Lung (tissue), 12 donors: ENCODE results near the gene GLS2. TPM values are rescaled to one million over a fixed set of nuclear protein-coding genes. Genes with fewer than 3 reads are reported as not detected.
"Not testable (repeated sequence)": the region's sequence is repeated elsewhere in the genome, so short reads cannot be mapped to it uniquely, and the experiment has no call there.

Experiments
- ATAC-seq: fragments of 200-7000 bp; cut with Tn5 transposase; one replicate; pipeline ENCODE4 v1.9.1; 2020; ENCODE audit warnings: moderate number of reproducible peaks; ENCODE audit not compliant: insufficient read depth, low FRiP score
- DNase-seq, 3 donors: peaks; one replicate each; pipeline ENCODE4 v3.0.0-alpha.2; 2013 to 2017
- H3K27ac ChIP-seq, 2 donors: one replicate each; pipeline ENCODE4 v1.5.1; 2013; ENCODE audit warnings: mild to moderate bottlenecking in 2 of 2, moderate library complexity in 2 of 2, control low read depth in 1 of 2, inconsistent platforms in 1 of 2, low read depth in 1 of 2, low read length in 1 of 2
- H3K27me3 ChIP-seq, 3 donors: one replicate each; pipeline ENCODE4 v1.5.1; 2013; ENCODE audit warnings: low read length in 2 of 3; ENCODE audit not compliant: control insufficient read depth in 3 of 3, insufficient read depth in 3 of 3
- H3K36me3 ChIP-seq, 4 donors: one replicate each; pipeline ENCODE4 v1.5.1; 2013; ENCODE audit warnings: low read length in 4 of 4, mild to moderate bottlenecking in 1 of 4, moderate library complexity in 1 of 4; ENCODE audit not compliant: control insufficient read depth in 4 of 4, insufficient read depth in 4 of 4
- H3K4me1 ChIP-seq, 5 donors: one replicate each; pipeline ENCODE4 v1.5.1; 2013; ENCODE audit warnings: low read length in 5 of 5, mild to moderate bottlenecking in 2 of 5, moderate library complexity in 1 of 5; ENCODE audit not compliant: control insufficient read depth in 5 of 5, insufficient read depth in 5 of 5
- H3K4me3 ChIP-seq: one replicate; pipeline ENCODE4 v1.5.1; 2013; ENCODE audit warnings: mild to moderate bottlenecking, control low read depth, moderate library complexity
- H3K9ac ChIP-seq, 2 donors: one replicate each; pipeline ENCODE4 v1.5.1; 2013; ENCODE audit warnings: low read length in 2 of 2, control low read depth in 1 of 2; ENCODE audit not compliant: insufficient read depth in 1 of 2
- H3K9me3 ChIP-seq, 4 donors: one replicate each; pipeline ENCODE4 v1.5.1; 2013; ENCODE audit warnings: low read length in 3 of 4, mild to moderate bottlenecking in 1 of 4, moderate library complexity in 1 of 4; ENCODE audit not compliant: control insufficient read depth in 4 of 4, insufficient read depth in 3 of 4
- WGBS, 2 donors: extraction: QIAGEN DNeasy Blood & Tissue Kit; methylation state at CpG; one replicate each; pipeline ENCODE4 v1.1.7; 2013; 5-methylcytosine and 5-hydroxymethylcytosine counted together
- polyA plus RNA-seq, 2 donors: library from polyadenylated mRNA; stranded (reverse); fragments of 200-250 nt; gene quantifications; one replicate each; pipeline ENCODE4 v1.2.1, GENCODE V29; 2013
- total RNA-seq, 2 donors: library from RNA; depleted of rRNA in 1 of 2; stranded (reverse); fragments of >200 nt in 1 of 2; gene quantifications; one replicate each; pipeline ENCODE4 v1.2.1, GENCODE V29; 2014 to 2021
- TF ChIP-seq, protein P1 (sequence below): IDR thresholded peaks from 2 replicates; pipeline ENCODE4 v1.5.1; 2012; ENCODE audit warnings: mild to moderate bottlenecking; ENCODE audit errors: control extremely low read depth, extremely low read depth
- donor health status: control.
- donor health status: control.
- donor health status: Bipolar disorder and iron deficiency.
- donor health status: healthy.
- donor health status: DM: yes; HTN: yes; CAD: no.

The GLS2 gene
- total and polyA plus RNA-seq, 4 donors = 1.1 to 4.8 (median 3.6) TPM

GRCh38 chr12:56510786-56511185 lies 22.8 kb upstream of the GLS2 start:
- no peak overlapping the region for H3K27ac ChIP-seq
- H3K9me3 ChIP-seq = no peaks in the 10 kb centered on the region
- ATAC-seq (no peak), DNase-seq (no peak)
- no peaks in the 10 kb centered on the region for H3K27me3 ChIP-seq
- no peak overlapping the region for H3K4me3 ChIP-seq
- H3K4me1 ChIP-seq = no peaks in the 10 kb centered on the region
- TF ChIP-seq, protein P1, sequence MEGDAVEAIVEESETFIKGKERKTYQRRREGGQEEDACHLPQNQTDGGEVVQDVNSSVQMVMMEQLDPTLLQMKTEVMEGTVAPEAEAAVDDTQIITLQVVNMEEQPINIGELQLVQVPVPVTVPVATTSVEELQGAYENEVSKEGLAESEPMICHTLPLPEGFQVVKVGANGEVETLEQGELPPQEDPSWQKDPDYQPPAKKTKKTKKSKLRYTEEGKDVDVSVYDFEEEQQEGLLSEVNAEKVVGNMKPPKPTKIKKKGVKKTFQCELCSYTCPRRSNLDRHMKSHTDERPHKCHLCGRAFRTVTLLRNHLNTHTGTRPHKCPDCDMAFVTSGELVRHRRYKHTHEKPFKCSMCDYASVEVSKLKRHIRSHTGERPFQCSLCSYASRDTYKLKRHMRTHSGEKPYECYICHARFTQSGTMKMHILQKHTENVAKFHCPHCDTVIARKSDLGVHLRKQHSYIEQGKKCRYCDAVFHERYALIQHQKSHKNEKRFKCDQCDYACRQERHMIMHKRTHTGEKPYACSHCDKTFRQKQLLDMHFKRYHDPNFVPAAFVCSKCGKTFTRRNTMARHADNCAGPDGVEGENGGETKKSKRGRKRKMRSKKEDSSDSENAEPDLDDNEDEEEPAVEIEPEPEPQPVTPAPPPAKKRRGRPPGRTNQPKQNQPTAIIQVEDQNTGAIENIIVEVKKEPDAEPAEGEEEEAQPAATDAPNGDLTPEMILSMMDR = no peak
- H3K9ac ChIP-seq = no peak overlapping the region
- WGBS, 2 donors = 94 to 95% methylated on average over 16 of the region's 16 CpGs
- H3K36me3 ChIP-seq = no peaks in the 10 kb centered on the region

GRCh38 chr12:56499879-56500278 lies 11.9 kb upstream of the GLS2 start:
- not testable (repeated sequence) for H3K9ac ChIP-seq, DNase-seq

GRCh38 chr12:56499452-56499851 lies 11.5 kb upstream of the GLS2 start:
- not testable (repeated sequence) for H3K36me3 ChIP-seq, H3K9me3 ChIP-seq, H3K4me3 ChIP-seq, ATAC-seq, H3K27me3 ChIP-seq, DNase-seq, H3K4me1 ChIP-seq, H3K27ac ChIP-seq, H3K9ac ChIP-seq
- WGBS, 2 donors = 82 to 88% methylated on average over 9 of the region's 9 CpGs

More at GRCh38 chr12:56499879-56500278, 11.9 kb upstream of the GLS2 start:
- H3K4me1 ChIP-seq, H3K27me3 ChIP-seq, H3K36me3 ChIP-seq, H3K4me3 ChIP-seq, ATAC-seq, H3K9me3 ChIP-seq, H3K27ac ChIP-seq: not testable (repeated sequence)
- WGBS, 2 donors = 86 to 88% methylated on average over 13 of the region's 13 CpGs

DNA sequence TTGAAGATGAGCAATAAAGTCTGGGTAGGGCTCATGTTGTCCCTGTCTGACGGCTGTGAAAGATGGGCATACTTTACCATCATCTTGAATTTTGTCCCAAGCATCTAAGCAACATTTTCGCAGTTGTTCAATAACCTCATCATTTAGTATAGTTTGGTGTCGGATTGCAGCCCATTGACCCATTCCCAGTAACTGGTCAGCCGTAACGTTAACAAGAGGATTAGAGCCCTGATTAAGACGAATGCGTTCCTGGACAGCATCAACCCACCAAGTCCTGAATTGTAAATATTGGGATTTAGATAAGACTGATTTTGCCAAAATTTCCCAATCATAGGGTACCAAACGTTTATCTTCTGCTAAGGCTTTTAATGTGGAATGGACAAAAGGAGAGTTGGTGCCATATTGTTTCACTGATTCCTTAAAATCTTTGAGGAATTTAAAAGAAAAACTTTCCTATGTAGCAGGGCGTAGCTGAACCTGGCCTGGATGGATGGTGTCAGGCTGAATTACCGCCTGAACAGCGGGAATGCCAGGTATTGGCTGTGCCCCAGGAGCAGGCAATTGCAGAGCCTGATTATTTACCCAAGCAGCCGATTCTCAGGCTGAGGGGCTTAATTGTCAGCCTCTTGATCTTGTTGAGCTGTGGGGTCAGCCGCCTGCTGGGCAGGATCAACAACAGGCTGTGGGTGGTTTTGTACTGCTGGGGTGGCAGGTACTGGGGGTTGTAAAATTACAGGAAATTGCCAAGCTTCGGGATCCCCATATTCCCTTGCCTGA lies 10.4 kb upstream of the GLS2 start:
- WGBS, 2 donors = 76 to 77% methylated on average over 14 of the region's 14 CpGs
- DNase-seq, H3K4me1 ChIP-seq, ATAC-seq, H3K36me3 ChIP-seq, H3K27ac ChIP-seq, H3K9ac ChIP-seq, H3K9me3 ChIP-seq, H3K4me3 ChIP-seq, H3K27me3 ChIP-seq: not testable (repeated sequence)

- not testable (repeated sequence) for H3K9ac ChIP-seq, H3K36me3 ChIP-seq, H3K4me1 ChIP-seq, ATAC-seq, H3K4me3 ChIP-seq, H3K27me3 ChIP-seq, H3K27ac ChIP-seq, H3K9me3 ChIP-seq
- 2 to 16% methylated on average over 11 to 17 of the region's 17 CpGs for WGBS, 2 donors
- TF ChIP-seq, protein P1 = peak; percentile 4
- peak in 2 of 3 donors; percentile 42 to 55 for DNase-seq
Observed at GRCh38 chr12:56496704-56497103, 8.7 kb upstream of the GLS2 start.

DNA sequence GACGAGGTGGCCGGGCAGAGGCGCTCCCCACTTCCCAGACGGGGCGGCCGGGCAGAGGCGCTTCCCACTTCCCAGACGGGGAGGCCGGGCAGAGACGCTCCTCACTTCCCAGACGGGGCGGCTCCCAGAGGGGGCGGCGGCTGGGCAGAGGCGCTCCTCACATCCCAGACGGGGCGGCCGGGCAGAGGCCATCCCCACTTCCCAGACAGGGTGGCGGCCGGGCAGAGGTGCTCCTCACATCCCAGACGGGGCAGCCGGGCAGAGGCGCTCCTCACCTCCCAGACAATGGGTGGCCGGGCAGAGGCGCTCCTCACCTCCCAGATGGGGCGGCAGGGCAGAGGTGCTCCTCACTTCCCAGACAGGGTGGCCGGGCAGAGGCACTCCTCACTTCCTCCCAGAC lies 6.5 kb upstream of the GLS2 start:
- H3K27ac ChIP-seq, H3K4me3 ChIP-seq, H3K9ac ChIP-seq, H3K36me3 ChIP-seq, H3K9me3 ChIP-seq, DNase-seq, H3K4me1 ChIP-seq, ATAC-seq: not testable (repeated sequence)
- peaks cover 0 to 16% (median 9%) of the 10 kb centered on the region in 3 donors for H3K27me3 ChIP-seq
- 96 to 97% methylated on average over 20 to 27 of the region's 27 CpGs for WGBS, 2 donors

DNA sequence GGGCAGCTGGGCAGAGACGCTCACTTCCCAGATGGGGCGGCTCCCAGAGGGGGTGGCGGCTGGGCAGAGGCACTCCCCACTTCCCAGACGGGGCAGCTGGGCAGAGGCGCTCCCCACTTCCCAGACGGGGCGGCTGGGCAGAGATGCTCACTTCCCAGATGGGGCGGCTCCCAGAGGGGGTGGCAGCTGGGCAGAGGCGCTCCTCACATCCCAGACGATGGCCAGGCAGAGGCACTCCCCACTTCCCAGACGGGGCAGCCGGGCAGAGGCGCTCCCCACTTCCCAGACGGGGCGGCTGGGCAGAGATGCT lies 6.1 kb upstream of the GLS2 start:
- H3K9me3 ChIP-seq, DNase-seq, H3K36me3 ChIP-seq, H3K4me1 ChIP-seq, H3K4me3 ChIP-seq, H3K9ac ChIP-seq, H3K27ac ChIP-seq, ATAC-seq: not testable (repeated sequence)
- 95 to 97% methylated on average over 15 of the region's 15 CpGs for WGBS, 2 donors
- H3K27me3 ChIP-seq = peaks cover 0 to 17% (median 13%) of the 10 kb centered on the region in 3 donors
